ENCODE data around the gene LINC01488. TPM values are rescaled to one million over a fixed set of nuclear protein-coding genes. Genes with fewer than 3 reads are reported as not detected.

The LINC01488 gene
- total RNA-seq, 1 experiment from 2014 or later: not detected

DNA sequence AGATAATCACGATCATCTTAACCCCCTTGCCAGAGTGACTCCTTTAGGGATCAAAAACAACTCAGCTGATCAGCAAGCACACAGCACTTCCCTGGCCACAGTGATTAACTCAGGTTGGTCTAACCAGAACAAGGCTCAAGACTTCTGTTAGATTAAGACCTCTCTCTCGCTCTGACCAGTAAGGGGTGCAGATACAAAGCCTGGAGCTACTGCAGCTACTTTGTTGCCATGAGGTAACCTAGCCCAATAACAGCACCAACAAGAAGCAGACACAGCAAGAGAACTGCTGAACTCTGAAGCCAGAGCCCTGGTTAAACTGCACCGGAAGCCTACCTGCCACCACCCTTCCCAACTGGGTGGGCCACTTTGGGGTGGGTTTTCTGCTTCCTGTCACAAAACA is 42.0 kb downstream of the LINC01488 start:
- no peak overlapping the region for H3K4me3 ChIP-seq (ENCODE audit: low read depth, low read length)
- TF ChIP-seq, protein P1, sequence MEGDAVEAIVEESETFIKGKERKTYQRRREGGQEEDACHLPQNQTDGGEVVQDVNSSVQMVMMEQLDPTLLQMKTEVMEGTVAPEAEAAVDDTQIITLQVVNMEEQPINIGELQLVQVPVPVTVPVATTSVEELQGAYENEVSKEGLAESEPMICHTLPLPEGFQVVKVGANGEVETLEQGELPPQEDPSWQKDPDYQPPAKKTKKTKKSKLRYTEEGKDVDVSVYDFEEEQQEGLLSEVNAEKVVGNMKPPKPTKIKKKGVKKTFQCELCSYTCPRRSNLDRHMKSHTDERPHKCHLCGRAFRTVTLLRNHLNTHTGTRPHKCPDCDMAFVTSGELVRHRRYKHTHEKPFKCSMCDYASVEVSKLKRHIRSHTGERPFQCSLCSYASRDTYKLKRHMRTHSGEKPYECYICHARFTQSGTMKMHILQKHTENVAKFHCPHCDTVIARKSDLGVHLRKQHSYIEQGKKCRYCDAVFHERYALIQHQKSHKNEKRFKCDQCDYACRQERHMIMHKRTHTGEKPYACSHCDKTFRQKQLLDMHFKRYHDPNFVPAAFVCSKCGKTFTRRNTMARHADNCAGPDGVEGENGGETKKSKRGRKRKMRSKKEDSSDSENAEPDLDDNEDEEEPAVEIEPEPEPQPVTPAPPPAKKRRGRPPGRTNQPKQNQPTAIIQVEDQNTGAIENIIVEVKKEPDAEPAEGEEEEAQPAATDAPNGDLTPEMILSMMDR (IDR thresholded peaks at IDR 0.05; ENCODE audit: insufficient read depth in 1 of 2, low read depth in 1 of 2, low read length in 1 of 2, severe bottlenecking in 1 of 2, unreplicated experiment in 1 of 2): no peak
- H3K9me3 ChIP-seq: peaks cover under 1% of the 10 kb centered on the region; the same call in 1 of the 2 replicates
- Mint-ChIP-seq H3K36me3 (ENCODE audit: insufficient read depth, unreplicated experiment) (no peaks in the 10 kb centered on the region), H3K4me1 (ENCODE audit: low read depth, unreplicated experiment) (peaks cover 12% of the 10 kb centered on the region), H3K27me3 (ENCODE audit: insufficient read depth, unreplicated experiment) (no peaks in the 10 kb centered on the region), H3K9me3 (ENCODE audit: unreplicated experiment) (peaks cover 9% of the 10 kb centered on the region), H3K27ac (ENCODE audit: unreplicated experiment) (no peak overlapping the region), H3K4me3 (ENCODE audit: unreplicated experiment) (no peak overlapping the region)
- ChIA-PET CTCF (interaction anchor here (0.7 kb wide), 1 partner anchor 422 kb away, joined by 3 read pairs; no protein-coding TSS in a partner anchor), POLR2A (no interaction called here)
- no TSS peak for BruUV-seq (replicated peaks)
- peak in 1 of 2 experiments; percentile 19 for DNase-seq
- H3K4me1 ChIP-seq: peaks cover 17% of the 10 kb centered on the region
- no peaks in the 10 kb centered on the region for H3K36me3 ChIP-seq (ENCODE audit: control insufficient read depth, insufficient read depth, low read length)
- intact Hi-C loops (cut with micrococcal nuclease; ENCODE audit: unreplicated experiment): no loop called here
- no peaks in the 10 kb centered on the region for H3K27me3 ChIP-seq (replicated peaks; ENCODE audit: control insufficient read depth, insufficient read depth, low read length)

DNA sequence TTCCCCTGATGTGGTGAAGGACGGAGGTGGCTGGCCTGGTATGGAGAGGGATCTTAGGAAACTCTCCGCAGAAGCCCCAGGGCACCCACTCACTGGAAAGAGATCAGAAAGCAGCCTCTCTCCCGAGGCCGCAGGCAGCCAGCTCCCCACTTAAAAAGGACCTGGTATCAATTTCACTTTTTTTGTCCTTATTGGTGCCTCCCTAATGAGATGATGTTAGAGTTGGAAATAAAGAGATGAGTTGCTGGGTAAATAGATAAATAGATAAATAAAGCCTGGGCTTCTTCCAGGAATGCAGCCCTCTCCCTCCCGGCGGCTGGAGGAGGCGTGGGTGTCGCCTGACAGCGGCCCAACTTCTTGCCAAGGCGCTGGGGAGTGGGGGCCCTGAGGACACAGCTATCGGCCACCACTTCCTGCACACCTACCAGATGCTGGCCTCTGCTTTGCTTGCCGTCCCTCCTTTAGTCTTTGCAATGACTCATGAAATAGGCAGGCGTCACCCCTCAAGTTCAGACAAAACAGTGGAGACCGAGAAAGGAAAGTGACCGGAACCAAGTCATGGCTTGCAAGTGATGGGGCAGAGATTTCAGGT is 42.9 kb downstream of the LINC01488 start:
- DNase-seq: peak in 1 of 2 experiments; percentile 39
- no peaks in the 10 kb centered on the region for H3K9me3 ChIP-seq

DNA sequence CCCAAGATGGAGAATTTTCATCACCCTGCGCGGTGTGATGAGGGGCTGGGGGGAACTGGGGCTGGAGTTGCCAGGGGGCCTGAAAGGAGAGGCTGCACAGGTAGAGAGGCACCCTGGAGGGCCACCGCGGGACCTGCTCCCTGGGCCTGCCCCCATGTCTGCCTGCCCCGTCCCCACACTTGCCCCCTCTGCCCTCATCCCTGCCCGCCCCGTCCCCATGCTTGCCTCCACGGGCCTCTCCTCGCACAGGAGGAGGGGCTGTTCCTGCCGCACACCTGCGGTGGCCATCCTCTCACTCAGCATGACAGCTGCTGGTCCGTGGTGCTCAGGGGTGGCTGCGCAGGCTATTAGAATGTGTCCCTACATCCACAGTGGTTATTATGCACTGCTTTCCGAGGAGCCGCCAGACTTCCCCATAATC is 43.5 kb downstream of the LINC01488 start:
- no peaks in the 10 kb centered on the region for H3K27me3 ChIP-seq (replicated peaks; ENCODE audit: control insufficient read depth, insufficient read depth, low read length)
- CTCF ChIA-PET: no interaction called here
- no peak overlapping the region for H3K4me3 Mint-ChIP-seq (ENCODE audit: unreplicated experiment)
- no peaks in the 10 kb centered on the region for H3K9me3 Mint-ChIP-seq (ENCODE audit: unreplicated experiment)
- H3K4me1 Mint-ChIP-seq (ENCODE audit: low read depth, unreplicated experiment): peaks cover 12% of the 10 kb centered on the region
- H3K36me3 ChIP-seq (ENCODE audit: control insufficient read depth, insufficient read depth, low read length): no peaks in the 10 kb centered on the region
- TF ChIP-seq, protein P1 (IDR thresholded peaks at IDR 0.05; ENCODE audit: insufficient read depth in 1 of 2, low read depth in 1 of 2, low read length in 1 of 2, severe bottlenecking in 1 of 2, unreplicated experiment in 1 of 2): no peak
- POLR2A ChIA-PET: no interaction called here
- no TSS peak for BruUV-seq (replicated peaks)
- H3K36me3 Mint-ChIP-seq (ENCODE audit: insufficient read depth, unreplicated experiment): no peaks in the 10 kb centered on the region
- no peak overlapping the region for H3K4me3 ChIP-seq (ENCODE audit: low read depth, low read length)
- no peak overlapping the region for H3K27ac Mint-ChIP-seq (ENCODE audit: unreplicated experiment)
- peaks cover 17% of the 10 kb centered on the region for H3K4me1 ChIP-seq
- intact Hi-C loops (cut with micrococcal nuclease; ENCODE audit: unreplicated experiment): no loop called here
- H3K27me3 Mint-ChIP-seq (ENCODE audit: insufficient read depth, unreplicated experiment): no peaks in the 10 kb centered on the region
- H3K9me3 ChIP-seq: no peaks in the 10 kb centered on the region
- peak in 1 of 2 experiments; percentile 34 for DNase-seq

More for the DNA sequence above, 42.9 kb downstream of the LINC01488 start:
- Mint-ChIP-seq H3K9me3 (ENCODE audit: unreplicated experiment) (no peaks in the 10 kb centered on the region), H3K27ac (ENCODE audit: unreplicated experiment) (no peak overlapping the region), H3K27me3 (ENCODE audit: insufficient read depth, unreplicated experiment) (no peaks in the 10 kb centered on the region), H3K36me3 (ENCODE audit: insufficient read depth, unreplicated experiment) (no peaks in the 10 kb centered on the region), H3K4me3 (ENCODE audit: unreplicated experiment) (no peak overlapping the region), H3K4me1 (ENCODE audit: low read depth, unreplicated experiment) (peaks cover 12% of the 10 kb centered on the region)
- no peaks in the 10 kb centered on the region for H3K27me3 ChIP-seq (replicated peaks; ENCODE audit: control insufficient read depth, insufficient read depth, low read length)
- BruUV-seq (replicated peaks): no TSS peak
- H3K4me3 ChIP-seq (ENCODE audit: low read depth, low read length): no peak overlapping the region
- POLR2A ChIA-PET: no interaction called here
- TF ChIP-seq, protein P1 (IDR thresholded peaks at IDR 0.05; ENCODE audit: insufficient read depth in 1 of 2, low read depth in 1 of 2, low read length in 1 of 2, severe bottlenecking in 1 of 2, unreplicated experiment in 1 of 2): no peak
- intact Hi-C loops (cut with micrococcal nuclease; ENCODE audit: unreplicated experiment): no loop called here
- H3K36me3 ChIP-seq (ENCODE audit: control insufficient read depth, insufficient read depth, low read length): no peaks in the 10 kb centered on the region
- CTCF ChIA-PET: no interaction called here
- peaks cover 17% of the 10 kb centered on the region for H3K4me1 ChIP-seq
